Left forelimb (tissue), 1 donor: ENCODE data around the gene R3HDM4.
"Not testable (repeated sequence)": the region's sequence is repeated elsewhere in the genome, so short reads cannot be mapped to it uniquely, and the experiment has no call there.

Source experiments
- DNase-seq: peaks from one replicate; pipeline ENCODE4 v3.0.0-alpha.2; 2018; ENCODE audit warnings: low spot score

The R3HDM4 gene

GRCh38 chr19:858284-858683 is 54.7 kb downstream of the R3HDM4 start:
- DNase-seq, result no peak

DNA sequence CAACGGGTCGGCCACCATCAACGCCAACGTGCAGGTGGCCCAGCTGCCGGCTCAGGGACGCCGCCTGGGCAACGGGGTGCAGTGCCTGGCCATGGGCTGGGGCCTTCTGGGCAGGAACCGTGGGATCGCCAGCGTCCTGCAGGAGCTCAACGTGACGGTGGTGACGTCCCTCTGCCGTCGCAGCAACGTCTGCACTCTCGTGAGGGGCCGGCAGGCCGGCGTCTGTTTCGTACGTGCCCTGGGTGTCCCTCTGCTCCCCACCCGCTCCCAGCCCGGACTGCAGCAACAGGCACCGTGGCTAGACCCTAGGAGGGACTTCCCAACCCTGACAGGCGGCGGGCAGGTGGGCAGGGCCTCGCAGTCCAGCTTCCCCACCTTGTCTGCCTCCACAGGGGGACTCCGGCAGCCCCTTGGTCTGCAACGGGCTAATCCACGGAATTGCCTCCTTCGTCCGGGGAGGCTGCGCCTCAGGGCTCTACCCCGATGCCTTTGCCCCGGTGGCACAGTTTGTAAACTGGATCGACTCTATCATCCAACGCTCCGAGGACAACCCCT is 57.4 kb downstream of the R3HDM4 start:
- no peak for DNase-seq

DNA sequence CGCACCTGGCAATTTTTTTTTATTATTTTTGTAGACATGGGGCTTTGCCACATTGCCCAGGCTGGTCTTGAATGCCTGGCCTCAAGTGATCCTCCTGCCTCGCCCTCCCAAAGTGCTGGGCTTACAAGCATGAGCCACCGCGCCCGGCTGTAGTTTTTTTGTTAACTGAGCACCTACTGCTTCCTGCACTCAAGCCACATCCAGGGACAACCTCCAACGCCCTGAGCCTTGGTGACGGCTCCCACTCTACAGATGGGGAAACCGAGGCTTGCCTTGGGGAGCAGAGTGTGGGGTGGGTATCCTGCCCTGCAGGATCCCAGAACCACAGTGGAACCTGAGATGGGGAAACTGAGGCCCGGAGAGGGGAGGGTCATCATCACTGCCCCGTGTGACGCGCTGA is 57.9 kb downstream of the R3HDM4 start:
- no peak for DNase-seq

DNA sequence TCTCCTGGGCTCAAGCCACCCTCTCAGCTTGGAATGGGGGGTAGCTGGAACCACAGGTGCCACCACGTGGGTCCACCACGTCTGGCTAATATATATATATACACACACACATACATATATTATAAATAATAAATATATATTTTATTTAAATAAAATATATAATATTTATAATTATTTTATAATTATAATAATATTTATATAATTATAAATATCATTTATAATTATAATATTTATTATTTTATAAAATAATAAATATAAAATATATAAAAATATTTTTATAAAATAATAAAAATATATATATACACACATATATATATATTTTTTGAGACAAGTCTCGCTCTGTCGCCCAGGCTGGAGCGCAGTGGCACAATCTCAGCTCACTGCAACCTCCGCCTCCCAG is 58.5 kb downstream of the R3HDM4 start:
- DNase-seq, result no peak

GRCh38 chr19:853614-854220 is 59.3 kb downstream of the R3HDM4 start:
- not testable (repeated sequence) for DNase-seq

- no peak for DNase-seq
These were observed 59.9 kb downstream of the R3HDM4 start for GRCh38 chr19:853014-853585.

DNA sequence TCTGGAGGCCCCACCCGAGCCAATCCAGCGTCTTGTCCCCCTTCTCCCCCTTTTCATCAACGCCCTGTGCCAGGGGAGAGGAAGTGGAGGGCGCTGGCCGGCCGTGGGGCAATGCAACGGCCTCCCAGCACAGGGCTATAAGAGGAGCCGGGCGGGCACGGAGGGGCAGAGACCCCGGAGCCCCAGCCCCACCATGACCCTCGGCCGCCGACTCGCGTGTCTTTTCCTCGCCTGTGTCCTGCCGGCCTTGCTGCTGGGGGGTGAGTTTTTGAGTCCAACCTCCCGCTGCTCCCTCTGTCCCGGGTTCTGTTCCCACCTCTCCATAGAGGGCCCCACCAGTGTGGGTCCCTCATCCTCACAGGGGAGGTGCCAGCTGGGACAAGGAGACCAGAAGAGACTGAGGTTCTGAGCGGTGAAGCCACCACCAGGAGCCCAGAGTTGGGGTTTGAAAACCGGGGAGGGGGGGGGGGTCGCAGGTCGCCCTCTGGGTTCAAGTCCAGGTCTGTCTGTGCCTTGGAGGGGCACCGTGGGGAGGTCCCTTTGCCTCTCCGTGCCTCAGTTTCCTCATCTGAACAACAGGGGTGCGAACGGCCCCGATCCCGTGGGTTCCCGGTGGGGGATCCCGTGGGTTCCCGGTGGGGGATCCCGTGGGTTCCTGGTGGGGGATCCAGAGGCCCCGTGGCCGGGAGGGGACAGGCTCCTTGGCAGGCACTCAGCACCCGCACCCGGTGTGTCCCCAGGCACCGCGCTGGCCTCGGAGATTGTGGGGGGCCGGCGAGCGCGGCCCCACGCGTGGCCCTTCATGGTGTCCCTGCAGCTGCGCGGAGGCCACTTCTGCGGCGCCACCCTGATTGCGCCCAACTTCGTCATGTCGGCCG is 60.6 kb downstream of the R3HDM4 start, which contains the start of gene ELANE:
ELANE (plus strand) TSS at position 168 of the 878 bp plus-strand sequence; CDS start at position 194, 26 bp downstream.
- DNase-seq, result no peak

- DNase-seq, result no peak
These were observed 62.1 kb downstream of the R3HDM4 start for GRCh38 chr19:850979-851335.

- peak; percentile 86 for DNase-seq
These were observed 62.6 kb downstream of the R3HDM4 start for GRCh38 chr19:850221-850978.

DNA sequence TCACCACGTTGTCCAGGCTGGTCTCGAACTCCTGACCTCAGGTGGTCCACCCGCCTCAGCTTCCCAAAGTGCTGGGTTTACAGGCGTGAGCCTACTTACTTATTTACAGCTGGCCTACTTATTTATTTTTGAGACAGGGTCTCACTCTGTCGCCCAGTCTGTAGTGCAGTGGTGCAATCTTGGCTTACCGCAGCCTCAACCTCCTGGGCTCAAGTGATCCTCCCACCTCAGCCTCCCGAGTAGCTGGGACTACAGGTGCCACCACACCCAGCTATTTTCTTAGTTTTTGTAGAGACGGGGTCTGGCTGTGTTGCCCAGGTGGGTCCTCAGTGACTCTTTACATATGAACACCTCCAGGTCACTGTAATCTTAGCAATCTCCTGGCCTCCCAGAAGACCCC is 63.8 kb downstream of the R3HDM4 start:
- not testable (repeated sequence) for DNase-seq

DNA sequence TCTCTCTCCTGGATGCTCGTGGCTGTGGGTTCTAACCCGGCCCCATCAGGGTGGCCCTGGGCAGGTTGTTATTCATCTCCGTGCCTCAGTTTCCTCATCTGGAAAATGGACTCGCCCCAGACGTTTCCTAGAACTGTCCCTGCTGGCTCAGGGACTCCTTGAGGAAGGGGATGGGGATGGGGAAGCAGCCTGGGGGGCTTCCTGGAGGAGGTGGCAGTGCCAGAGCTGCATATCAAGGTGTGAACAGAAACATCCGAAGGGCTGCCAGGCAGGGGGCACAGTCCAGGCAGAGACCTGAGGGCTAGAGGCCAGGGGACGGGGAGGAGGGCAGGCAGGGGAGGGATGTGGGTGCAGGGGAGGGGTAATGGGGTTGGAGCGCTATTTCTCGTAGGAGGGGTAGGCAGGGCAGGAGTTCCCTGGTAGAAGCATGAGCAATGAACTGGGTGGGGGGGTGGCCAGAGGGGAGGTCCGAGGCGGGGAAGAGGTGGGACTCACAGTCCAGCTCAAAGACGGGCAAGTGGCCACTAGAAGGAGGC is 64.6 kb downstream of the R3HDM4 start:
- no peak for DNase-seq
